Ishikawa (cell line): Measurements from ENCODE around the gene CCDC15.

ENCODE experiments used
- CEBPB ChIP-seq: IDR thresholded peaks from 2 replicates; pipeline ENCODE4 v1.6.1; 2012
- CREB1 ChIP-seq: IDR thresholded peaks from 2 replicates; pipeline ENCODE4 v1.6.1; 2012; ENCODE audit warnings: low read depth
- EGR1 ChIP-seq: IDR thresholded peaks from 2 replicates; pipeline ENCODE4 v1.6.1; 2012
- EP300 ChIP-seq: IDR thresholded peaks from 2 replicates; pipeline ENCODE4 v1.6.1; 2012; ENCODE audit warnings: borderline replicate concordance
- FOXM1 ChIP-seq: IDR thresholded peaks from 2 replicates; pipeline ENCODE4 v1.6.1; 2012; ENCODE audit warnings: low read depth, borderline replicate concordance
- MAX ChIP-seq: IDR thresholded peaks from 2 replicates; pipeline ENCODE4 v1.6.1; 2012
- NFIC ChIP-seq: IDR thresholded peaks from 2 replicates; pipeline ENCODE4 v1.6.1; 2012
- RAD21 ChIP-seq: IDR thresholded peaks from 2 replicates; pipeline ENCODE4 v1.6.1; 2012; ENCODE audit warnings: low read depth
- REST ChIP-seq: IDR thresholded peaks from 2 replicates; pipeline ENCODE4 v1.6.1; 2012; ENCODE audit warnings: low read depth, mild to moderate bottlenecking
- TAF1 ChIP-seq: IDR thresholded peaks from 2 replicates; pipeline ENCODE4 v1.6.1; 2012; ENCODE audit warnings: low read depth, mild to moderate bottlenecking
- TCF12 ChIP-seq: IDR thresholded peaks from 2 replicates; pipeline ENCODE4 v1.6.1; 2012; ENCODE audit warnings: low read depth
- TEAD4 ChIP-seq: IDR thresholded peaks from 2 replicates; pipeline ENCODE4 v1.6.1; 2012
- USF1 ChIP-seq: IDR thresholded peaks from 2 replicates; pipeline ENCODE4 v1.6.1; 2012
- YY1 ChIP-seq: IDR thresholded peaks from 2 replicates; pipeline ENCODE4 v1.6.1; 2012; ENCODE audit warnings: low read depth
- ZBTB7A ChIP-seq: IDR thresholded peaks from 2 replicates; pipeline ENCODE4 v1.6.1; 2012; ENCODE audit warnings: low read depth

CCDC15 gene

DNA sequence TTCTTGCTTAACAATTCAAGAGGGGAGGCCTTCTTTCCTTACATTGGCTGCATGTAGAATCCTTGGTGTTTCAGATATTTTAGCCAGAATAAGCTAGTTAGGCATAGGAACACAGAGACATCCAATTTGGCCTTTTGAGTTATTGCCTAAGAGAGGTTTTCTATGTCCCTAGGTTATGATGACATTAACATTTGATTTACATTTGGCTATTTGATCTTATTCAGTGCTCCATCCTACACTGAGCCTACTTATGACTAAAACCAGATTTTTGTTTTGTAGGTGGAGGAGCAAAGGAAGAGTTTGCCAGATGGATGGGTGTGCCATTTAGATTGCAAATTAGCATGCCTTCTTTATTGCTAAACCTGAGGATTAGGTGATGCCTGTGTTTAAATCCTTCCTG is 98.0 kb downstream of the CCDC15 start:
- TF ChIP-seq MAX, result no peak

DNA sequence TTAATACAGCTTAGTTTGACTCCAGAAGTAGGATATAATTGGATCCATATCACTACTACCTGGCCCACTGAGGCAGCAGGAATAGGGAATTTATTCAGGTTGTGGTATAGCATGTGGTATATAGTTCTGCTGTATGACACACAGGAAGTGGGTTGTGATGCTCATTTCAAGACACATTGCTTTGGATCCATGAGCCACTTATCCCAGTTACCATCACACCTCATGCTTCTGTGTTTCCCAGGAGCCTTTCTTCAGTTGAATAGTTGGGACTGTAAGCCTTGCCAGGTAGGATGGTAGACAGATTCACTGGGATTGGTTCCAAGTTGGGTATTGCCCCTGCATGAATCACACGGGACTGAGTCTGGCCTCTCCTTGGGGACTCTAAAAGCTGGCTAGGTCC is 99.2 kb downstream of the CCDC15 start:
- TF ChIP-seq CEBPB (no peak), EGR1 (no peak), NFIC (no peak), EP300 (no peak), CREB1 (no peak), YY1 (no peak), FOXM1 (no peak), TEAD4 (no peak), RAD21 (no peak), REST (no peak), USF1 (no peak)

GRCh38 chr11:125055107-125055715 is 101.2 kb downstream of the CCDC15 start:
- no peak for TF ChIP-seq MAX
- TF ChIP-seq TEAD4, result no peak
- no peak for TF ChIP-seq TCF12
- no peak for TF ChIP-seq YY1
- TF ChIP-seq USF1, result no peak
- TF ChIP-seq REST, result no peak
- TF ChIP-seq ZBTB7A, result no peak
- no peak for TF ChIP-seq RAD21
- TF ChIP-seq CEBPB, result no peak
- TF ChIP-seq EP300, result no peak
- no peak for TF ChIP-seq CREB1
- no peak for TF ChIP-seq FOXM1
- TF ChIP-seq NFIC, result no peak
- no peak for TF ChIP-seq TAF1
- TF ChIP-seq EGR1, result no peak

GRCh38 chr11:125056931-125057692 is 103.1 kb downstream of the CCDC15 start:
- TF ChIP-seq TAF1 (no peak), EP300 (no peak), FOXM1 (no peak), YY1 (no peak), RAD21 (no peak), USF1 (no peak), ZBTB7A (no peak), CEBPB (no peak)

- TF ChIP-seq TEAD4, result no peak
- no peak for TF ChIP-seq NFIC
Measured at GRCh38 chr11:125057693-125058016, 103.7 kb downstream of the CCDC15 start.

- no peak for TF ChIP-seq REST
- no peak for TF ChIP-seq ZBTB7A
- no peak for TF ChIP-seq RAD21
- no peak for TF ChIP-seq TCF12
- TF ChIP-seq EP300, result no peak
- TF ChIP-seq FOXM1, result no peak
- no peak for TF ChIP-seq CREB1
- no peak for TF ChIP-seq CEBPB
- no peak for TF ChIP-seq EGR1
- TF ChIP-seq USF1, result no peak
- TF ChIP-seq MAX, result no peak
- no peak for TF ChIP-seq YY1
- TF ChIP-seq NFIC, result no peak
- TF ChIP-seq TAF1, result no peak
- no peak for TF ChIP-seq TEAD4
Measured at GRCh38 chr11:125061281-125061680, 107.3 kb downstream of the CCDC15 start.
